Stimulated activated naive CD8-positive, alpha-beta T cell treated with anti-CD3 and anti-CD28 coated beads, Interleukin-15, Interleukin-2, amounts not matched to agents 100 ng/mL and 50 ng/mL, for 24 hours (primary cell): ENCODE measurements around the gene SPAG5.

Experiments
- H3K27ac Mint-ChIP-seq: one replicate; pipeline ENCODE4 v1.8.0; 2021; ENCODE audit warnings: mild to moderate bottlenecking, mixed read lengths
- H3K27me3 Mint-ChIP-seq: one replicate; pipeline ENCODE4 v1.8.0; 2021; ENCODE audit warnings: mixed read lengths
- H3K36me3 Mint-ChIP-seq: one replicate; pipeline ENCODE4 v1.8.0; 2021; ENCODE audit warnings: low read depth, mixed read lengths
- H3K4me1 Mint-ChIP-seq: one replicate; pipeline ENCODE4 v1.8.0; 2021; ENCODE audit warnings: low read depth, mixed read lengths
- H3K4me3 Mint-ChIP-seq: one replicate; pipeline ENCODE4 v1.8.0; 2021; ENCODE audit warnings: mild to moderate bottlenecking, mixed read lengths
- H3K9me3 Mint-ChIP-seq: one replicate; pipeline ENCODE4 v1.8.0; 2021; ENCODE audit warnings: mixed read lengths

Gene SPAG5

GRCh38 chr17:28530926-28531325, 67.9 kb downstream of the SPAG5 start:
- Mint-ChIP-seq H3K9me3 (no peaks in the 10 kb centered on the region), H3K27me3 (no peaks in the 10 kb centered on the region), H3K36me3 (no peaks in the 10 kb centered on the region), H3K27ac (no peak overlapping the region), H3K4me3 (no peak overlapping the region), H3K4me1 (no peaks in the 10 kb centered on the region)

GRCh38 chr17:28530250-28530649, 68.6 kb downstream of the SPAG5 start:
- H3K9me3 Mint-ChIP-seq, result no peaks in the 10 kb centered on the region
- no peaks in the 10 kb centered on the region for H3K4me1 Mint-ChIP-seq
- H3K4me3 Mint-ChIP-seq, result no peak overlapping the region
- H3K27ac Mint-ChIP-seq, result no peak overlapping the region
- no peaks in the 10 kb centered on the region for H3K27me3 Mint-ChIP-seq
- H3K36me3 Mint-ChIP-seq, result no peaks in the 10 kb centered on the region

- no peaks in the 10 kb centered on the region for H3K9me3 Mint-ChIP-seq
- no peaks in the 10 kb centered on the region for H3K36me3 Mint-ChIP-seq
- H3K27me3 Mint-ChIP-seq, result no peaks in the 10 kb centered on the region
- H3K4me3 Mint-ChIP-seq, result no peak overlapping the region
- no peak overlapping the region for H3K27ac Mint-ChIP-seq
- H3K4me1 Mint-ChIP-seq, result no peaks in the 10 kb centered on the region
Observed at GRCh38 chr17:28529013-28529400, 69.8 kb downstream of the SPAG5 start.

- Mint-ChIP-seq H3K4me3 (no peak overlapping the region), H3K27me3 (no peaks in the 10 kb centered on the region), H3K4me1 (no peaks in the 10 kb centered on the region), H3K9me3 (no peaks in the 10 kb centered on the region), H3K36me3 (no peaks in the 10 kb centered on the region), H3K27ac (no peak overlapping the region)
Observed at GRCh38 chr17:28528327-28529012, 70.4 kb downstream of the SPAG5 start.

- H3K4me1 Mint-ChIP-seq, result no peaks in the 10 kb centered on the region
- no peaks in the 10 kb centered on the region for H3K9me3 Mint-ChIP-seq
- H3K36me3 Mint-ChIP-seq, result no peaks in the 10 kb centered on the region
- H3K4me3 Mint-ChIP-seq, result no peak overlapping the region
- no peaks in the 10 kb centered on the region for H3K27me3 Mint-ChIP-seq
- H3K27ac Mint-ChIP-seq, result no peak overlapping the region
Observed at GRCh38 chr17:28527859-28528258, 71.0 kb downstream of the SPAG5 start.
